Measurements from ENCODE around the gene RNF112. TPM values are rescaled to one million over a fixed set of nuclear protein-coding genes. Genes with fewer than 3 reads are reported as not detected.

The RNF112 gene
- total RNA-seq, 1 experiment from 2014 or later: not detected

DNA sequence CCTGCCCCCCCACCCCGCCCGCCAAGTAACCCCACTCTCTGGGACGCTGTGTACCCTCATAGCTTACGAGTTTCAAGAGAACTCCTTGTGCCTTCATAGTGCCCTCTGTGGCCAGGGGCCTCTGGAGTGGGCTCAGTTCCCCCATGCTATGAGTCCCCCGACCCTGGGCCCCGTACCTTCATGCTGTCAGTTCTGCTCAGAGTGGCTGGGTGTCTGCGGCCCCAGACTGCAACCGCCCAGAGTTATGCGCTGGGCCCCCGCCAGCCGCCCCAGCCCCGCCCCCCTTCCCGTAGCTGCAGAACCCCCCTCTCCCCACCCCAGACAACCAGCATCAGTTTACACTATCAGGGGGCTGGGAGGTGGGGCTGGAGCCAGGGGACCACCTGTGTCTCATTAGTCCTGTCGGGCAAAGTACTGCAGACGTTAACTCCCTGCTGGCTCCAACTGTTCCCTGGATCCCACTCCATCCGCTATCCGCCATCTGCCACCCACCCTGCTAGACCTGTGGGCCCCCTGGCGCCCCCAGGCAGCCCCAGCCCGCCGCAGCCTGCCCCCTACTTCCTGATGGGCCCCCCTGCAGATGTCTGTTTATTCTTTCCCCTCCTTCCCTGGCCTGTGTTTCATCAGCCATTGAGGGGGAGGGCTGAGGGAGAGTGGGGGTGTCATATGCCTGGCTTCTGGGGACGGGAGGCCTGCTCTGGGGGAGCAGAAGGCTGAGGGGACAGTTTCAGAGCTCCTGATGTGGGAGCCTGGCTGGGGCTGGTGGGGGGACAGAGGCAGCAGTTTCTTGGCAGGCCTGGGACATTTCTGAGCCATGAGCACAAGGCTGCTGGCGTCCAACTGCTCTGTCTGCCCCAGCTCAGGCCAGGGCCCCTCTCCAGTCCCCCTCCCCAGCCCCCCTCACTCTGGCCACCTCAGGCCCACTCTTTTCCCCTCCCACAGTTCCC, 23.8 kb upstream of the RNF112 start, which contains the start of gene MFAP4:
Gene MFAP4, minus strand, starts transcription at position 217 of the 947 bp plus-strand sequence. Its CDS starts 35 bp downstream, at position 182.
- no peak for DNase-seq (ENCODE audit: low read depth)

DNA sequence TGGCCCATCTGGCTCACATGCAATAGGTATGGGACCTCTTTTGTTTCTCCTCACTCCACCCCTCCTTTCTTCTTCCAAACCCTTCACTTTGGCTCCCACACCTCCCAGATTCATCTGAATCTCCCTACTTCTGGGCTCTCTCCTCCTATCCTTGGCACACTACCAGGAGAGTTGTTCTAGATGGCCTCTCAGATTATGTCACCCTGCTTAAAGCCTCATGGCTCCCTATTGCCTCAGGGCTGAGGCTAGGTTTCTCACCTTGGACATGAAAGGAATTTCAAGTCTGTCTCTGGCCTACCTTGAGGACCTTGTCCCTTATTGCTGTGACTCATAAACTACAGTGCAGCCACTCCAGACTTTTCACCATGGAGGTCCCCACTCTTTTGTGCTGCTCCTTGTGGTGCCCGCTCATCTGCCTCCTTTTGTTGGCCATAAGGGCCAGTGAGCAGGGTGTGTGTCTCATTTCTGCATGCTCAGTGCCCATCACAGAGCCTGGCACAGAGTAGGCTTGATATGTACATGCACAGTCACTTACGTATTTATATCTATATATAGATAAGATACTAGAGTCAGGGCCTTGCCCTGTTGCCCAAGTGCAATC, 23.0 kb upstream of the RNF112 start:
- DNase-seq (ENCODE audit: low read depth): no peak

DNA sequence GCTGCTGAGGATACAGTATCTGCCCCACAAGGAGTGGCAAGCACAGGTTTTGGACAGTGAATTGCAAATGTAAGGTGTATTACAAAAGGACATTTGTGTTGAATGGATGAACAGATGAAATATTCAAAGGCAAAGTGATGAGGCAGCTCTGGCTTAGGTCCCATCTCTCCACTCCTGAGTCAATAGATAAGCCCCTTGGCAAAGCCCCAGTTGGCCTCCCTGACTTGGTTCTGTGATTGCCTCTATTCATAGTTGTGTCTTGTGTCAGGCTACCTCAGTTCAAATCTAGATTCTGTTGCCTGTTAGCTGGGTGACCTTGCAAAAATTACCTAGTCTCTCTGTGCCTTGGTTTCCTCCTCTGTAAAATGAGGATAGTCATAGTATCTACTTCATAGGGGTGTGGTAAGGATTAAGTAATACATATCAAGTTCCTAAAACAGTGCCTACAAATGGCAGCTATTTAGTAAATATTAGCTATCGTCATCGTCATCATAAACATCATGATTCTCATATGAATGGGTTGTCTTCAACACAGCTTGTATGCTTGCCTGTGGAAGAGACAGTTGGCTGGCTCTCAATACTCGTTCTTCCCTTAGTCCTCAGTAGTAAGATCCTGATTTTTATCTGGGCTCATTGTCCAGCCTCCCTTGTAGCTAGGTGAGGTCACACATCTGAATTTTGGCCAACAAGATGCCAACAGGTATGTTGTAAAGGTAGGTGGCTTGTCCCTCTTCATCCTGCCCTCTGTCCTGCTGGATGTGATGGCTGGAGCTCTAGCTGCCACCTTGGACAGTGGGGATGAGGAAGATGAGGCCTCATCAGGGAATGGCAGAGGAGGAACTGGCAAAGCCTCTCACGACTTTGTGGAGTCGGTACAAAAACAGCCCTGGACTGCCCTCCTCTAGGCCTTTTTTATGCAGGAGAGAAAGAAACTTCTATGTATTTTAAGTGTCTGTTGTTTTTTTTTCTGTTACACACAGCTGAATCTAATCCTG, 21.9 kb upstream of the RNF112 start:
- DNase-seq (ENCODE audit: low read depth): no peak

DNA sequence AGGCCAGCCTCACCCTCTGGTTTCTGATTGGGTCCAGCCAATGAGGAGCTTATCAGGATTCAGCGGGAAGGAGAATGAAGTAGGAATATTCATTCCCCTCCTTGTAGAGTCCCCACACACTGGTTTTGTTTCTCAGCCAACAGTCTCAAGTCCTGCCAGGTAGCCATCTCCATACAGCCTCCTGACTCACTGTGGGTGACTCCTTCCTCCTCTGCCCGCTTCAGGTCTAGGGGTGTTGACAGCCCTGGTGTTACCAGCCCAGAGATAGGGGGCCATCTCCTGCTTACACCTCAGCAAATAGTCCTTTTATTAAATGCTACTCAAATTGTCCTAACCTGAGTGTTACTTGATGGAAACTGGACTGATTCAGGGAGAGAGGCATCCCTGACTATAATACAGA, 20.1 kb upstream of the RNF112 start:
- no peak for DNase-seq (ENCODE audit: low read depth)

DNA sequence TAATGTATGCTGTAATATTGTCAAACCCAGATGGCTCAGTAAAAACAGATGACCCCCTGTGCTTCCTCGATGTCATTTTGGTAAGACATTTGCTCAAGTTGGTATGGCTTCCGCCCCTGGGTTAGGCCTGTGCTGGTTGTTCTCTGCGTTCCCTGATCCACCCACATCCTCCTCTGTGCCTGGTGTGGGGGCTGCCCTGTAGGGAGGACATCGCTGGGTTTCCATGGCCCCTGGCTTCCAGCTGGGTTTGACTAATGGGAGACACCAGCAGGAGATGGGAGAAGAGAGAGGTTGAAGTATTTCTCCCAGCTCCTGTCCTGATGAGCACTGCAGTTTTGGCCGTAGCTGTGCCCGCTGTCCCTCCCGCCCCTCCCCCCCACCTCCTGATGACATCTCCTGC, 19.6 kb upstream of the RNF112 start:
- no peak for DNase-seq (ENCODE audit: low read depth)

DNA sequence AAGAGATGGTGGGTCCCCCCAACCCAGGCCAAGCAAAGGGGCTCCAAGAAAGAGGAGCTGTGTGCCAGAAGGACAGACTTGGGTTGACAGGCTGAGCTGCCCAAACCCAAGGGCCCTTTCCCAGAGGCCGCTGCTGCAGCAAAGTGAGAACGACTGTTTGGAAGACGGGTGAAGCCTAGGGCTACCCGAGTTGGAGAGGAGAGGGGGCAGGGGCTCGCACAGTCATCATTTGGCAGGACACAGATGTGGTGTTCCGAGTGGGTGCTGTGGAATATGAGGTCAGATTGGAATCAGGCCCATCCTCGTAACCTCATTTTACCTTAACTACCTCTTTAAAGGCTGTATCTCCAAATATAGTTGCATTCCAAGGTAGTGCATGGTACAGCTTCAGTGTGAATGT, 18.7 kb upstream of the RNF112 start:
- DNase-seq (ENCODE audit: low read depth): no peak

DNA sequence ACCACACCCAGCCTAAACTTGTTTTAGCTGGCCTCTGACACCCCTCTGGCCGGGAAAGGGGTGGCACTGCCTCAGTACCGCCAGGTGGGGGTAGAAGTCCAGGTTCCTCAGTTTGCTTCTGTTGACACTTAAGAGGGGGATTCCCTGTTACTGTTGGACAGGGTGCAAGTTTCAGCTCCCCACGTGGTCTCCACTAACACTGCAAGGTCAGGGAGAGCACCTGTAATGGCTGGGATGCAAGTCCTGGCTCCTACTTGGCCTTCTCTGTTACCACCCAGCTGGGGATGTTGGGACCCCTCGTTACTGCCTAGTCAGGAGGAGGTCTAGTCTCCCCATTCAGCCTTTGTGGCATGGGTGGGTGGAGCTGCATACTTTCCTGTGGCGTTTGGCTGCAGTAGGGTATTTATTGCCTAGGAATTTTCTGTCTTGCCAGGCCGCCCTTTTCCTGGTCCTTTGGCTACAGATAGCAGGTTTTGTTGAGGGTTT, 13.4 kb upstream of the RNF112 start:
- DNase-seq (ENCODE audit: low read depth): no peak

DNA sequence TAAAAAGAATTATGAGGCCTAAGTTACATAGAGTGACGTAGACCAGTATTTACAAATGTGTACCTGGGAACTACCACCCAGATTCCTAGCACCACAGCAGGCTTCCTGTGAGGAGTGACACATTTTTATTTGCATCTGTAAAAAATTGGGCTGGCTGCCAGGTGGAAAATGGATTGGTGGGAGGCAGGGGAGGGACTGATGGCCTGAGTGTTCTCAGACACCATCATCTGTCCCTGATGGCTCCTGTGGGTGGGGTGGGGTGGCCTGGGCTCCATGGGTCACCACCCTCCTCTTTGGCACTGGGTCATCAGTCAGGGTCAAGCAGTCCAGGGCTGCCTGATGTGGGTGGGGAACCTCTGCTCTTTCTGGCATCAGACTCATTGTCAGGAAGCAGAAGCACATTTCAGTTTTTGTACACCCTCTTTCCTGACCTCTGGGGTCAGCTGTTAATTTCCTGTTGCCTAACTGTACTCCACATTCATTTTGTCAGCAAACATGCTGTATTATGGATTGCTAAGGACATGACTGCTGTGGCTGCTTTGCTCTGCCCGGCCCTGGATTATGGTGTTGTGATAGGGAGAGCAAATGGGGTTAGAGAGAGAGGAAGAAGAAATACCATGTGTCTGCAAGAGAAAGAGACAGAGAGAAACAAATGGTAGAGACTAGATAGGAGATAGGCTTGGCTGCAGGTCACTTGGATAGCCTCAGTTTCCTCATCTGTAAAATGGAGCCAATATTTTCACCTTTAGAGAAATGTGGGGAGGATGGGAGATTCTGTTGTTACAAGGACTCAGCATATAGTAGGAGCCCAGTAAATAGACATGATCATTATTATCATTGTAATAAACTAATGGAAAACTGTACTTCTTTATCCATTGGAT, 12.5 kb upstream of the RNF112 start:
- DNase-seq (ENCODE audit: low read depth): peak; percentile 26

DNA sequence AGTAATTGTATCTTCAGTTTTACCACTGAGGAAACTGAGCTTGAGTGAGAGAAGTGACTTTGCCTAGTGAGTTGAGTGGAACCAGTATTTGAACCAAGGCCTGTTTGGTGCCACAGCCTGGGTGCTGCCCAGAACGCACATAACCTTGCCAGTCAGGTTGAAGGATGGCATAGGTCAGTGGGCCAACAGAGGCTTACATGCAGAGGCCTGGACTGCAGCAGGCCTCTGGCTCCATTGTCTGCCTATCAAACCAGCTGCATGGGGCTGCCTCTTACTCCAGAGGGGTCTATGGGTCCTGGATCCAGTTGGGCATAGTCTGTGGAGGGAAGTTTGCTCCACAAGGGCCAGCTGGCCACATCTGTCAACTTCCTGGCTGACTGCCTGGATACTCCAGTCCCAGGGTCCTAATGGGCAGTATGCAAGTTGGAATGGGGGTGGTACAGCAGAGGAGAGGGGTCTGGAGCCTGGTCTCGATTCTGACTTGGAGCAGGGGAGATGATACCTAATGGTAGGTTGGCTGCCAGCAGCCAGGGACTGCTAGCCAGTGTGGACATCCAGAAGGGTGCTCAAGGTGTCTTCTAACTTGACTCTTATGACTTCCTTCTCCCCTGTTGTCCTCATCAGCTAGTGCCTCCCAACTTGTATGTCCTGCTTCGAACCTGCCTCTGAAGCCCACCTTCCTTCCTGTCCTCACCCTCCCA, 11.1 kb upstream of the RNF112 start:
- DNase-seq (ENCODE audit: low read depth): no peak

DNA sequence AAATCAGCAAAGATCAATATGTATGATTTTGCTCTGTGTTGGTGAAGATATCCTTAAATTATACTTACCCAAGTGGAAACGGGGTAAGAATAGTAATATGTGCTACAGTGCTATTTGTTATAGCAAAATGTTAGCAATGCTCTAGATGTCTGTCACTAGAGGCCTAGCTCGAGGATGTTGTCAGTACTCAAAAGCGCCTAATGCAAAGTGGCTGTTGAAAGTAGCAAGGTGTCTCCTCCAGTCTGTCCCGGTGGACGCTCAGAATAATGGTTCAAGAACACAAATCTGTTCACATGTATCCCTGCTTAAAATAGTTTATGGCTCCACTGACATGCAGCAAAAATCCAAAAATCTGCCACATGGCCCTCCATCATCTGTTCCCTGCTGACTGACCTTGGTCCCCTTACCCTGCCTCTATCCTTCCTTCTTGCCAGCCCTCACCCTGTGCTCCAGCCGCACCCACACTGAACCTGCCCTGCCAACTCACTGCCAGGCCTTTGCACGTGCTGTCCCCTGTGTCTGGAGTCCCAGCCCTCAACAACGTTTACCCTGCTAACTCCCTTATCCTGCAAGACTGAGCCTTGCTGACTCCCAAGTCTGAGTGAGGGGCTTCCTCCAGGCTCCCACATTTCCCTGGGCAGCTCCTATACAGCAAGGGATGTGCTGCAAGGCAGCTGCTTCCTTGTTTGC, 9.6 kb upstream of the RNF112 start:
- DNase-seq (ENCODE audit: low read depth): no peak

DNA sequence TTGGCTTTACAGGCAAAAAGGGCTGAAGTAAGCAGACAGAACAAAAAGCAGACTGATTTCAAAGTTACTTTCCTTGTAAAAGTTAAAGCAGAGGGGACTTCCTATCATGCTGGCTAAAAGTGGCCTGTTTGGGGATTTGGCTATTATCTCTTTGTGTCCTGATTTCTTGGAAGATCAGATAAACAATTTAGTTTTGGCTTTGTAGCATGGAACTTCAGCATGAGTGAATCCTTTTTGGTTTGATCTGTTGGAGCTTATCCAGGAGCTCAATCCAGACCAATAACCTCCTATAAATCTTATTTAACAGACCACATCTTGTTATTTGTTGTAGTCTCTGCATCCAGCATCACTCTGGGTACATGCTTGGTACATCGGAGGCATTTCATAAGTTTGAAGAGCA, 8.9 kb upstream of the RNF112 start:
- no peak for DNase-seq (ENCODE audit: low read depth)

DNA sequence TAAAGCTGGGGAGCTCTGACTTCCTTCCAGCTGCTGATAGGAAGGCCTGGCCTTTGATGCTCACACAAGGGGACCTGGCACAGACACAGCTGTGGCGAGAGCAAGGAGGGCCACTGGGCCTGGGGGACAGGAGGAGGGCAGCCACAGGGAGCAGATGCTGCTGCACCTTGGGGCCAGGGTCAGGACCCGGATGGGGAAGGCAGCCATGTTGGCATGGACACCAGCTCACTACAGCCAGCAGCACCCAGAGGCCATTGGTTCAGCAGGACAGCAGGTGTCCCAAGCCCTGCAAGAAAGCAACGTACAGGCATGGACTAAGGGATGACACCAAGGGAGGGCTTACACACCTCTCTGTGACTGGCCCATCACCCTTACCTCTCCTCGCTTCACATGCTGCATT, 8.0 kb upstream of the RNF112 start:
- no peak for DNase-seq (ENCODE audit: low read depth)

DNA sequence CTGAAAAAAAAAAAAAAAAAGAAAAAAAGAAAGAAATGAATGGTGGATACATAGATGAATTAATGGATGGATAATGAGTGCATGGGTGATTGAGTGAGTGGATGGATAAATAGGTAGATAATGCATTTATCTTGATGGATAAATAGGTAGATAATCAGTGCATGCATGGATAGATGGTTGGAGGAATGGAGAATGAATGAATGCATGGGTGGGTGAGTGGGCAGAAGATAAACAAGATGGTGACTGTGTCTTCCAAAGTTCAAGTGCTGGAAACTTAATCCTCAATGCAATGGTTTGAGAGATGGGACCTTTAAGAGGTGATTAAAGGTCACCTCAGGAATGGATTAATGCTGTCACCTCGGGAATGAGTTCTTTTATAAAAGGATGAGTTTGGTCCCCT, 6.8 kb upstream of the RNF112 start:
- DNase-seq (ENCODE audit: low read depth): no peak

DNA sequence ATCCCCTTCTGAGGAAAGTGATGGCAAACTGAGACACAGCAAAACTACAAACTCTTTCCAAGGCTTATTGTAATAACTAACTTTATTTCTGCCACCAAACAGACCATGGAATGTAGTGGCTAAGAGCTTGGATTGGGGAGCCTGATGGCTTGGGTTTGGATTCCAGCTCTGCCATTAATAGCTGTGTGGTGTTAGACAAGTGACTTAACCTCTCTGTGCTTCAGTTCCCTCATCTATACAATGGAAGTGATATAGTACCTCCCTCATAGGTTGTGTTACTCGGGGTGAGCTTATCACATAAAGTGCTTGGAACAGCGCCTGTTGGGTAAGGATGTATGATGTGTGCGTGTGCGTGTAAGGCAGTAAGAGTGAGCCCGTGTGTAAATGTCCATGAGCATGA, 5.9 kb upstream of the RNF112 start:
- no peak for DNase-seq (ENCODE audit: low read depth)

DNA sequence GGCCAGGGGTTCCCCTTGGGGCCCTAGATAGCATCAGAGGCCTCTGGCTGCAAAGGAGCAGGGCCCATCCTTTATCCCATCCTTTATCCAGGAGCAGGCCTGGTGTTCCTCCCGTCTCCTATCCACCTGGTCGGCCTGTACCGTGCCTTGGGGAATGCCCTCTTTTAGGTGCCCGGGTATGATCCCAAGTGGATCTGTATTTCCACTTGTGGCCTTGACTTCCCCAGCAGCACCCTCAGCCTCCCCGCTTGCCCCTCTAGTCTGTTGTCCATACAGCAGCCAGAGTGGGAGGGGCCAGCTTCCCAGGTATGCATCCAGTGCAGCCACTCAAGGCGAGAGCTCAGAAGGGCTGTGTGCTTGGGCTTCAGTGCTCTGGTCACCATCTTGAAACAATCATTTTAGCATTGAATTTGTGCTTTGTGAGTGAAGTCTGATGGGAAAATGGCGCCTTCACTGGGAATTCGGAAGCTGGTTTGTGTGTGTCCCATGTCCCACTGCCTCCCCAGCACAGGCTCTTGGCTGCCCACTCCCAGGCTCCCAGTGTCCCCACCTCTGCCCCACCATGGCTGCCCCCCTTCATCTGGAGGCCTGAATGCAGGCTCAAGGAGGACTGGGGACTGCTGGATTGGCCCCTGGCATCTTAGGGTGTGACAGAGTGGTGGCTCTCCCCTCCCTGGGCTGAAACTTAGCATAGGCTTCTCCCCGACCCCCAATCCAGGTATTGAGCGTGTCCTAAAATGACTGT, 3.3 kb upstream of the RNF112 start:
- no peak for DNase-seq (ENCODE audit: low read depth)

DNA sequence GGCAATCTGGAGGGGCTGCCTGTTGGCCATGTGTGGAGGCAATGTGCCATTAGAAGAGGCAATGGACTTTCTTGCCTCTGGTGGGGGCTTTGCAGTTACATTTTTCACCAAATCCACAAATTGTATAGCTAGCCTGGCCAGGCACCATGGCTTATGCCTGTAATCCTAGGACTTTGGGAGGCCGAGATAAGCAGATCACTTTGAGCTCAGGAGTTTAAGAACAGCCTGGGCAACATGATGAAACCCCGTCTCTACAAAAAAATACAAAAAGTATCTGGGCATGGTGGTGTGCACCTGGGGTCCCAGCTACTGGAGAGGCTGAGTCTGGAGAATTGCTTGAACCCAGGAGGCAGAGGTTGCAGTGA, 2.7 kb upstream of the RNF112 start:
- DNase-seq (ENCODE audit: low read depth): no peak

DNA sequence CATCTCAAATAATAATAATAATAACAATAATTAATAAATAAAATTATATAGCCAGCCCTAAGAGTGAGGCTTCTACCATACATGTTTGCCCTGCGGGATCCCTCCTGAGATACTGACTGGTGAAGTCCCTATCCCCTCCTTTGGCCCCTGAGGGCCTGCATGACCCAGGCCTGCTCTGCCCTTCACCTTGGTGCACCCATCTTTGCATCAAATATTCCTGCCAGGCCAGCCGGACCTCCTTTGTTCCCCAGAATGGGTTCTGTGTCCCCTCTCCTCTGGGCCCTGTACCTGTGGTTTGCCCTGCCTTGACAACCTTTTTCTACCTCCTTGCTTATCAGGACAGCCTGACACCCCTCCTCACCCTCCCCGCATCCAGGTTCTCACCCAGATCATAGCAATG, 2.0 kb upstream of the RNF112 start:
- no peak for DNase-seq (ENCODE audit: low read depth)

DNA sequence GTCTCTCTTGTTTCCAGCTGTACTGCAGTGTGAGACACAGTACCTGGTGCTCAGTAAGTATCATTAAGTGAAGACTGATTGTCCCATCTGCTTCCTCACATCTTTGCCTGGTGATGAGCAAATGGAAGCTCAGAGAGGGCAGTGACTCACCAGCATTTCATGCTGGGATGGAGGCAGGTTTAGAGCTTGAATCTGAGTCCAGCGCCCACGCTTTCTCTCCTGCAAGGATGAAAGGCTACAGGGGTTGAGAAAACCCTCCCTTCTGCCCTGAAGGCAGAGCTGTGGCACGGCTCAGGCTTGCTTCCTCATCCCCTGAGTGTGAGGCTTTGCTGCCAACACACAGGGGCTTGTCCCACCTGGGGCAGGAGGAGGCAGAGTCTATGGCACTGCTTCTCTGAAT, 1.5 kb upstream of the RNF112 start:
- DNase-seq (ENCODE audit: low read depth): peak; percentile 44

DNA sequence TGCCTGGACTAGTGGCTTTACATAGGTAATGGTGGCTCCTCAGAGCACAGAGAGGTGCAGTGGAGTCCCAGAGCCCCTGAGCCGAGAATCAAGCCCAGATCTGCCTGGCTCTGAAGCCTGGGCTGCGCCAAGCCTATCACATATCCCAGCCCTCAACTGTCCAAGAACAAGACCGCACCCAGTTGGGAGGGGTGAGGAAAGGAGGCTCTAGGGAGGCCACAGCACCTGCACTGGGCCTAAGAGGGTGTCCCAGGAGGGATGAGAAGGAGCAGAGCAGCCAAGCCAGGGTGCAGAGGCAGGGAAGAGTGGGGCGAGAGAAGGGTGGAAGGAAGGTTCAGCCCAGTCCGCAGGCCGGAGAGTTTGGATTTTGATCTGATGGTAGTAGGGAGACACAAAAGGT, 941 bp upstream of the RNF112 start:
- no peak for DNase-seq (ENCODE audit: low read depth)

Data from HT1080 (cell line).